HG02678 (cell line): Measurements from ENCODE around the gene KIAA0753.

Experiments used
- ATAC-seq: cut with Tn5 transposase; IDR thresholded peaks from one replicate; pipeline ENCODE4 v1.9.1; 2021; ENCODE audit warnings: mild to moderate bottlenecking, moderate library complexity; ENCODE audit not compliant: unreplicated experiment

Gene KIAA0753

DNA sequence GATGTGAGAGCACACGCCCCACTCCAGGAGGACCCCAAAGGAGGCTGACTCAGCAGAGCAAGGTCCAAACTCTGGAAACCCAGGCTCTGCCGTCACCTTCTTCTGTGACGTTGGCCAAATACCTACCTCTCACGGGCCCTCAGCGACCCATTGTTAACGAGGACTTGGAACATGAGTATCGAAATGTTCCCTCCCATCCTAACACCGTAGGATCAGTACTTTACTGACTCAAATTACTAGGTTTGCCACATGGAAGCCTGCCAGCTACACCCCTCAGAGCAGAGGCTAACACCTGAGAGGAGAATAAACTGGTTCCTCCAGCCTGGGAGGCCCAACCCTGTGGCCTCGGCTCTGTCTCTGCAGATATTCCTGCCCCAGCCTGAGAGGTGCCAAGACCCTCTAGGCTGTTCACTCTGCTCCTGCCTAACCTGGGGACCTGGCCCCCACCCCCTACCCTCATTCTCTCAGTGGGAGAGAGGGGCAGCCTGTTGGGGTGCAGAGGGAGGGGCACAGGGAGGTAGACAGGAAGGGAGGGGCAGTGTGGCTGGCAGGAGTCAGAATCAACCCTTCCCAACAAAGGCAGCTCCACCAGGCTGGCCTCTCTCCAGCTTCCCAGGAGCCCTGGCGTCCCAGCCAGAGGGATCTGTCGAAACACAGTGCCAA is 88.5 kb downstream of the KIAA0753 start:
- ATAC-seq: no peak

DNA sequence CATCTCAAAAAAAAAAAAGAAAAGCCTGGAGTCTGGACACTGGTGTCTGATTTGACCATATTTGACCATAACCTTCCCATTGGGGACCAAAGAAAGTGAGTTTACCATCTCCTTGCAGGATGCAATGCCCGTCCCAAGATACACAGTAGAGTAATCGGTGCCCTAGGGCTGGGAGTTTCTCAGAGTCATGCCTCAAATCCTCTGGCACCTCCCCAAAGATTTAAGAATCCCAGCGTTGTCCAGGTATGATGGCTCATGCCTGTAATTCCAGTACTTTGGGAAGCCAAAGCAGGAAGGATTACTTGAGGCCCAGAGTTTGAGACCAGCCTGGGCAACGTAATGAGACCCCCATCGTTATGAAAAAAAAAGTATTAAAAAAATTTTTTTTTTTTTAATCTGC is 89.2 kb downstream of the KIAA0753 start:
- no peak for ATAC-seq

DNA sequence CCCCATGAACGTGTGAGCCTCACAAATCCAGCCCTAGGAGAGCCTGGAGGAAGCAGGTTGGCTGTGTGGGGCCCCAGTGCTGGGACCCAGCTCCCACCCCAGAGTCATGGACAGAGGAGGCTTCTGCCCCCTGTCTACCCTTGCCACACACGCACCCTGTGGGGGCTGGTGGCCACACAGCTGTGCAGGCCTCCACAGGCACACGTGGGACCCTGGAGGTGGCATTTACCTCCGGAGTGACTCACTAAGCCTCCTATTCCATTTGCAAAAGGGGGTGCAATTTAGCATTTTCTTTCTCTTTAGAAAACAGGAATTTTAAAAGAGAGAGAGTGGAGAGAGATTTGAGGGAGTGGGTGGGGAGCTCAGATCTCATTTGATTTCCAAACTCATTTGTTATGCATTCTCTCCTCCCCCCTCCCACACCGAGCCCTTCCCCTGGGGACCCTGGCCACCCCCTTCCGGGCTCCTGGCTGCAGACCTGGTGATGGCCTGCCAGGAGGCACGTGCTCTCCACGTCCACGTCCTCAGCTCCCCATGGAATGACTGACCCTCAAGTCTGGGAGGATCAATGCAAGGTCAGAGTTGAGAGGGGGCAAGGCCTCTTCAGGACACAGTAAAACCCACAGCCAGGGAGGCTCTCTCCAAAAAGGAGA is 91.0 kb downstream of the KIAA0753 start:
- no peak for ATAC-seq

DNA sequence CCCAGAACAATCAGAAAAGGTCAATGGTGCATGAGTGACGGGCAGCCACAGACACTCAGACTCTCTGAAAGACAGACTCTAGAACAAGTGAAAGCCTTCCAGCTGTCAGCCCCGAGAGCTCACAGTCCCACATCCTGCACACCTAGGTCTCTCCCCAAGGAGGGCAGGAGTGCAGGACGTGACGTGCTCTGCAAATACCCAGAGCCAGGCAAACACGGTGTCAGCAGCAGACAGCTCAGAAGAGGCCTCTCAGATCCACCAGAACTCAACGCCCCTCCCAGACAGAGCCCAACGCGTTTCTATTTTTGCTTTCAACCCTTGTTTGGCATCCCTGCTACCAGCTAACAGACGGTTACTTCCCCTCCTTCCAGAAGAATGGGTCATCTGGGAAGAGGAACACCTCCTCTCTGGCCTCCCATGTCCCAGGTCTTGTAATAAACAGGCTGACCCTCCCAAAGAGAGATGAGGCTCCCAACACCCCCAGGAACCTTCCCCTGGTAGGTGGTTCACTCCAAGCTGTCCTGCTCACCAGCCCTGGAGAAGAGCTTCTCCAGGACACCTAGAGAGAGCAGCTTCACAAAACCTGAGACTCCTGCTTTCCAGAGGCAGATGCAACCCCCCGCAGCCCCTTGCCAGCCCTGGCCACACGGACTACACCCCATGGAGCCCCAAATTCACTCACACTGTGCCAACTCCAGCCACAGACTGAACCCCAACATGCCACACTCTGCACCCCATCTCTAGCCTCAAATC is 91.8 kb downstream of the KIAA0753 start:
- ATAC-seq: no peak

DNA sequence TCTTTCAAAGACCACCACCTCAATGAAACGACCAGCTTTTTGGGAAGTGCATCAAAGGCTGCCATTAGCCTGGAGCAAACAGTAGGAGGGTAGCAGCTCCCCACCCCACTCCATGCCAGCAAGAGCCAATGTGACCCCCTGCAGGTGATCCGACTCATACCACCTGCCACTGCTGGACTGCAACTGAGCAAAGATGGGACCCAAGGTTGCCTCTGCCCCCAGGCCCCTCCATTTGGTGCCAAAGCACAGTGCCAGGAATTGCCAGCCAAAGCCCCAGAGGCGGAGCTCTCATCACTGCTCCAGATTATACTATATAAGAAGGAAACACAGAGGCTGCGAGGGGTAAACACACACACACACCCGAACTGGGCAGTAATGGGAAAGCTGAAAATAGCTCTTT is 92.5 kb downstream of the KIAA0753 start:
- ATAC-seq: no peak

DNA sequence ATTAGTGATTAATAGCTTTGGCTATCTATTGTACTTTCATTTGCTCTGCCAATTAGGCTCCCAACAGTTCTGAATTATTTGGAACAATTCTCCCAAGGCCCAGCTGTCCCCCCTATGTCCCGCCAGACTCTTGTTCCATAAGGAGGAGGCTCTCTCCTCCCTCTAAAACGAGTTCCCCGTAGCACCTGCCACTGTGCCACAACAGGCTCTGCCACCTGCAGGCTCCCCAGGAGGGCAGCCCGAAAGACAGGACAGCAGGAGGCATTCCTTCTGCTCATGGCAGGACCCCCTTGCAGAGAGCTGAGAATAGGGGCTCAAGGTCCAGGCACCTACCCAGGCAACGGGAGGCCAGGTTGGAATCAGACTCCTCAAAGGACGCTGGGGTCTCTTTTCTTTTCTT is 93.2 kb downstream of the KIAA0753 start:
- ATAC-seq: no peak

DNA sequence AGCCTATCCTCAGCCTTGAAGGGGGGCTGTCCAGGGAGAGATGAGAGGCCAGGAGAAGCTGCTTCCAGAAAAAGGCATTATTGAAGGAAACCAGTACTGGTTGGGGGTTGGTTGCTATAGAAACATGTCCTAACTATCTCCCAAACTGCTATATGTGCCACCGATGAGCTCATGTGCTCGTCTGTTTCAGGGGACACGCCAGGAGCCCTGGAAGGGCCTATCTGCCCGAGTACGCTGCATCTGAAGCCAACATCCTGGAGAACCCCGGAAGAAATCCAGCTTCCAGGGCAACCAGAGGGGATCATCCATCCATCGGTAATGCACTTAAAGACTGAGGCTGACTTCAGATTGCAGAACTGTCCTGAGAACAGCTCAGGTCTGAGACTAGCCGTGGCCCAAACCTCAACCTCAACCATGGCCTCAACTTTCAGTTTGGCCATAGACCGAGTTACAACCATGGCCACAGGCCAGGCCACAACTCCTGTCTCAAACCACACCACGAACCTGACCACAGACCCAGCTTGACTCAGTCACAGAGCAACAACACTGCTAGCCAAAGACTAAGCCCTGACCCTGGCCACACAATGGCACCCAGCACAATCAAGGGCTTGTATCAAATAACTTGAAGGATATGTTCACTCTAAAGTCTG is 94.3 kb downstream of the KIAA0753 start:
- no peak for ATAC-seq

DNA sequence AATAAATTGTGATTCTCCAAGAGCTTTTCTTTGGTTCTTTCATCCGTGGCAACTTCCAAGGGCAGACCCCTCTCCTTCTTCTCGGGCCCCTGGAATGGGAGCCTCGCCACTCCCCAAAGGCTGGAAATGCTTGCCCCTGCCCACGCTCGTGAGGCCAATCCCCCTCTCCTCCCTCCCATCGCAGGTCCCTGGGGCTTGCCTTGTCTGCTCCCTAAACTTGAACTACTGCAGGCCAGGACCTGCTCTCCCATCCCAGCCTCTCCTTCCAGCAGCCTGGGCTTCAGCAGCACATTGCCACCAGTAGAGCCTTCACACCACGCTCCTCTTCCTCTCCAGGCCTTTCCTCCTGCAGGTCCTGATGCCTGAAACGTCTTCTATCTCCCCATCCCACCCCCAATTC is 95.2 kb downstream of the KIAA0753 start:
- ATAC-seq: no peak

DNA sequence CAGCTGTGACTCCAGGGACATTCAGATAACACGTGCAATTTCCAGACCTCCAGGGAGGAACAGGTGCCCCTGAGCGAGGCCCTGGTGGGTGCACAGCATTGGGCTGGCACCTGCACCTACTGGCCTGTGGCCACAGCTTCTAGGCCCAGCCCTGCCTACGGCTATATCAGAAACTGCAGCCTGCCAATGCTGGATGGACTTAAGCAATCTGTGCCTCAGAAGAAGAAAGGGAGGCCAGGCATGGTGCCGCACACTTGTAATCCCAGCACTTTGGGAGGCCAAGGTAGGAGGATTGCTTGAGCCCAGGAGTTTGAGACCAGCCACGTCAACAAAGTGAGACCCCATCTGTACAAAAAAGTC is 96.5 kb downstream of the KIAA0753 start:
- no peak for ATAC-seq

DNA sequence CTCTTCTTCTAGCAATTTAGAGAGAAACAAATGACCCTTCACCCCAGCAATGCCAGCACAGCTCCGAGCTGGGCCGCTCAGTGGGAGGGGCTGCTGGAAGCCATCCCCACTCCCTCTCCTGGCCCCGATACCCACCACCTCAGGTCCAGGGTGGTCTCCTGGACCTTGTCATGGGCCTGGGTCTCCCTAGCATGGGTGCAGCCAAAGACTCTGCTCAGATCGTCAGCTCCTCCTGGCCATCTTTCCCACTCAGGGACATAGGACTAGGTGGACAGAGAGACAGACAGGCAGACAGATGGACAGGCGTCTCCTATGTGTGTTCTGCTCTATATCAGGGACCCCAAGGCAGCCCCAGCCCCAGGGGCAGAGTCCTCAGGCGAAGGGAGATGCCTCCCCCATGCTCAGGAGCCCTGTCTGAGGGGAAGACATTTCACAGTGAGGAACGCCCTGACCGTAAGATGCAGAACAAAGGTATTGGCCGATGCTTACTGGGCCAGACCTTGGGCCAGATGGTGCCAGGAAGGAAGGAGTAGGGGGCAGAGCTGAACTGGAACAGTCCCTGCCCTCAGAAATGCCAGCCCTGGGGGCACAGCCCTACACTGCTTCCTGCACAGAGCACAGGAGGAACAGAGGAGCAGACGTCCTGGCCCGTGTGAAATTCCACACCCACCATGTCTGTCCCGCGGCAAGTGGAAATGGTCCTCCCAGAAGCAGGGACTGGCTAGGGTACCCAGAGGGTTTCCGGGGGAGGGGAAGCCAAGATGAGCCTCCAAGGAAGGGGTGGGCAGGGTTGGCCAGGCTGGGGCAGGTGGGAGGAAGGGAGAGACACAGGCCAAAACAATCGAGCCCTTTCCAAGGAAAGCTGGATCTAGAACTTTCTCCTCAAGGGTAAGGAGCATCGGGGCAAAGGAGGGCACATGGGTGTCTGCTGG is 97.2 kb downstream of the KIAA0753 start:
- ATAC-seq: no peak

DNA sequence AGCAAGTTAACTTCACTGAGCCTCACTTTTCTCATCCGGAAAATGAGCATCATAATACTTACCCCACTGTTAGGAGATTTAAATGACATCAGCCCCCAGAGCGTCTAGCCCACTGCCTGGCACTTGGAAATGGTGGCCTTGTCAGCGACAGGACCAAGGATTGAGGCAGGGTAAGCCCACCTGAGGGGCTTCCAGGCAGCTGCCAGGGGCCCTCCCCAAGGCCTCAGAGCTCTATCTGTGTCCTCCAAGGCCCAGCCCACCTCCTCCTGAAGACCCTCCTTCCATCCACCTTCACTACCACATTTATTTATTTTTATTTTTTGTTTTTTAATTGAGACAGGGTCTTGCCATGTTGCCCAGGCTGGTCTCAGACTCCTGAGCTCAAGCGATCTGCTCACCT is 97.9 kb downstream of the KIAA0753 start:
- no peak for ATAC-seq

DNA sequence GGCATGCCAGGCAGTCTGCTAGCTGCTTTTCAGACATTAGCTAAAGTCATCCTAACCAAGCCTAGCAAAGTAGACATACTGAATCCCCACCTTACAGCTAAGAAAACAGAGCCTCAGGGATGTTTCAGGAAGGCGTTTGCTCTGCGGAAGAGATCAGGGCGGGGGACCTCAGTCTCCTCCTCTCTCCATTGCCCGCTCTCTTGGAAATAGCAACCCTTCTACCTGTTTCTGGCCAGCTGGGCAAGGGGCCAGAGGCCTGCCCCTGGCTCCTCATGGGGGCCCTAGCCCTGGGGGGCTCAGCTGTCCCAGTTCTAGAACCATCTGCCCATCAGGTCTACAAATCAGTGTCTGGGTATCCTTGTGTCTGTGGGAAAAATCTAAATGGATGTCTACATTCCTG is 98.6 kb downstream of the KIAA0753 start:
- no peak for ATAC-seq

DNA sequence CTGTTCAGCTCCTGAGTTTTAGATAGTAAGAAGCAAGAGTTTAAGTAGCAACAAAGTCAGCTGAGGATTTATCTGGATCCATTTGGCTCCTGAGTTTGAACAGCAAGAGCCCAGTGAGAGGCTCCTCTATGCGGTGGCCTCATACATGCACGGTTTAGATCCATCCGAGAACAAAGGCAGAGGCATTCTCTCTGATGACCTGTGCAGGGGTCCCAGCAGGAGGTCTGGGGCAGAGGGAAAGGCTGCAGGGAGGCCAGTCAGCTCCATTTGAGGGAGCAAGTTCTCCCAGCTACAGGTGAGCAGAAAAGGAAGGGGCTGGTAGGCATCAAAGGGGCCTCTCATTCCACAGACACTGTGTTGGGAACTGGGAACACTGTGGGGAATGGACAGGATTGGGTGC is 100.6 kb downstream of the KIAA0753 start:
- no peak for ATAC-seq

DNA sequence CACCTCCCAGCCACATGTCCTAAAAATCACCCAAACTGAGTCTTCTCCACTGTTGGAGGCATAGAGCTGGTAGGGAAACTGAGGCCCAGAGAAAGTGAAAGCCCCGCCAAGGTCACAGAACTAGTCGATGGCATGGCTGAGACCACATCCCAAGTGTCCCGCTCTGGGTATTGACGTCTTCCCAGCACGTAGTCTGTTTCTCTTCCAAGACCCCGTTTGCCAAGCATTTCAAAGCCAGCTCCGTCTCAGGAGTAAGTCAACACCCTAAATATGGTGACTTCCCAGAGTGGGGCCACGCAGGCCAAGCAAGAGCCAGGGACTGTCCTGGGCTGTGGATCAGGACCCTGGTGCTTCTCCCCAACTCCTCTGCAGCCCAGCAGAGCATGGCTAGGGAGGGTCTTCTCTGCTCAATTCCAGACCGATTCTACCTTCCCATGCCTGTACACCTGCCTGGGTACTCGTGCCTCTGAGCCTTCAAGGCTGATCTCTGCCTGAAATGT is 103.9 kb downstream of the KIAA0753 start:
- ATAC-seq: no peak

DNA sequence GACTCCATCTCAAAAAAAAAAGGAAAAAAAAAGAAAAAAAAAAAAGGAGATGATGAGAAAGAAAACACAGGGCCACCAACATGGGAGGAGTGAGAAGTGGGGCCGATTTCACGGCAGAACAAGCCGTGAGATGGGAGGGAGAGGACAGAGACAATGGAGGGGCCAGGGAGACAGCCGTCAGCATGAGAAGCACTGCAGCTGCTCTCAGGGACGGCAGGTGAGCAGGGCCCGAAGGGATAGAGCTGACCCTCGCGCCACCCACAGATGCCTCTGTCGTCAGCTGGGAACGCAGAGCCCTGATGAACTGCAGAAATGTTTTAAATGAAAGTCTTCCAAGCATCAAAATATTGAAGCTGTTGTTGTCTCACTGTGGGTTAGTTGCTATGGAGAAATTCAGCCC is 104.5 kb downstream of the KIAA0753 start:
- ATAC-seq: no peak

DNA sequence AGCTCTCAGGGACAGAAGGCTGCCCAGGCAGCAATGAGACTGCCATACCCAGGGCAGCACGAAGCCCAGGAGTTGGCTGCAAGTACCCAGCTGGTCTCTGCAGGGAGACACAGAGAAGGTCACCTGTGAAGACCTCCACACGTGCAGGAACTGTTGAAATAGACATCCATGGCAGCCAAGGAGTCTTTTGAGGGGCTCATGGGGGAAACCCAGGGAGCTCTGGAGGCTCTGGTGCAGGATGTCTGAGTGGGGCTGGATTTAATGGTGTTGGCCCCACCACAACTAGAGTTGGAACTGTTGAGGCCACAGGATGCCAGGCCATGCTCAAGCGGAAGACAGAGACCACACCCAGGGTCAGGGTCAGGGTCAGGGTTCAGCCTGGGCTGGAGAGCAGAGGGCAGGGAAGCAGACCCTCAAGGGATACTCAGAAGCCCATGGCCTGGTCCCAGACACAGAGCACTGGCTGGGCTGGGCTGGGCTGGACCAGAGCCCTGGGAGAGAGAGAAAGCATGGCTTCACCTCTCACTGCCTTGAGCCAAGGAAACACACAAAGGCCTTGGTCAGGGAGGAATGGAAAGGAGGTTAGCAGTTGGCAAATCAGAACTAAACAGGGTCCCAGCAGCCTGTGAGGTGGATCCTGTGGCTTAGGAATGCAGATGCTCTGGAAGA is 105.5 kb downstream of the KIAA0753 start:
- no peak for ATAC-seq

DNA sequence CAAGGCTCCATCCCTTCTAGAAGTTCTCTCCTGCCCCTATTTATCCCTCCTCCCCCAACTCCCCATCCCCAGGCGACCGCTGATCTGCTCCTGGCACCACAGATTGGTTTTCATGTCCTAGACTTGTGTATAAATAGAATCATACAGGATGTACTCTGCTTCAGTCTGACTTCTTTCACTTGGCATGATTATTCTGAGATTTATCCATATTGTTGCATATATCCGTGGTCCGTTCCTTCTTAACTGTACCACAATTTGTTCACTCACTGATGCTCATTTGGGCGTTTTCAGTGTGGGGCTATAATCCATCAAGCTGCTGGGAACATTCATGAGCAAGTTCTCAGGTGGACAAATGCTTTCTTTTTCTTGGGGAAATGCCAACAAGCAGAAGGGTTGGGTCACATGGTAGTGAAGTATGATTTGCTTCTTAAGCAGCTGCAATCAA is 108.0 kb downstream of the KIAA0753 start:
- no peak for ATAC-seq

DNA sequence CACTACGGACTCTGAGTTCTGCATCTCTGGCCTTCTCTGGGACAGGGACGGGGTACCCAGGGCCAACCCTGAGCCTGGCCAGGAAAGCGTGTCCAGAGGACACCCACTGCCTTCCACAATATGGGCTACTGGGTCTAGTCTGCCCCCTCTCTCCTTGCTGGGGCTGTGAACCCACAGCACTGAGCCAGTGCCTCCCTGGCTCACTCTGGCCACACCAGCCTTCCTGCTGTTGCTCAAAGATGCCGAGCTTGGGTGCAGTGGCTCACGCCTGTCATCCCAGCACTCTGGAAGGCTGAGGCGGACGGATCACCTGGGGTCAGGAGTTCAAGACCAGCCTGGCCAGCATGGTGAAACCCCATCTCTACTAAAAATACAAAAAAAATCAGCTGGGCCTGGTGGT is 108.9 kb downstream of the KIAA0753 start:
- ATAC-seq: no peak

DNA sequence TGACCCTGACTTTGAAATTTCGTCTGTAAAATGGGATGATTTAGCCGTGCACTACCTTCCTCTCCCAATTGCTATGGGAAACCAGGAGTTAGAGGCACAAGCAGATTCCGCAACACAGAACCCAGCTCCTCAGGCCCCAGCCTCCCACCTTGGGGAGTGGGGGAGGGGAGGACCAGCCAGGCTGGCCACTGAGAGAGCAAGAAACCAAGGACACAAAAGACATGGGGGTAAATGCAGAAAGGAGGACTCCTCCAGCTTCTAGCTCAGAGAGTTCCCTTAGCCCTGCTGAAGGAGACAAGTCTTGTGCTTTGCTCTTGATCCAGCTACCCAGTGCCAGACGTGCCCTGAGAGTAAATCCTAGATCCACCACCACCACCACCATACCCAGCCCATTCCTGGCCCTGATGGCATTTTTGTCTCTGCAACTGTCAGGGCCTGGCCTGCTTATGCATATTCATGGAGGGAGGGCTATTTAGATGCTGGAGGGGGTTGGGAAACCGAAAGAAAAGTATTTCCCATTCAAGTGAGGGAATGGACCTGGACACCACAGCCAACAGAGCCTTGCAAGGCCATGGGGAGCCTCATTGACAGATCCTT is 110.1 kb downstream of the KIAA0753 start:
- ATAC-seq: no peak

DNA sequence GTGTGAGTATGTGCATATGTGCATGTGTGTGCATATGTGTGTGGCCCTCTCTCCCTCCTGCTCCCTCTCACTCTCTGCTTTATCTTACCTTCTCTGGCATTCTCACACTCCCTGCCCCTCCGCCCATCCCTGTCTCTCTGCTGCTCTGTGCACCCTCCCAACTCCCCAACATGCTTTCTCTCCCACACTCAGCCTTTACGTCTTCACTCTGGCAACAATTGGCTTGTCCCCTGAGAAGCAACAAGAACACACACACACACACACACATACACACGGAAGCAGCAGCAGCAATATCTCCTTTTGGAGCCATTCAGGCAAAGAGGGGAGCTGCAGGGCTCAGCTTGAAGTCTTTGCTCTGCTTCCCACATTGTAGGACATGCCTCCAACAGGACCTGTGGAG is 112.0 kb downstream of the KIAA0753 start:
- ATAC-seq: no peak
